Mammary epithelial cell (primary cell): Measurements from ENCODE around the gene BSPRY.

Experiments used
- EZH2 ChIP-seq: IDR thresholded peaks from 2 replicates; pipeline ENCODE4 v1.6.1; 2012; ENCODE audit warnings: low read length, inconsistent platforms, borderline replicate concordance
- TF ChIP-seq, protein P1 (sequence below), 2 donors: IDR thresholded peaks in 1 of 2; conservative IDR thresholded peaks in 1 of 2; 2 replicates each; pipeline ENCODE4 v1.5.1; 2011 to 2012; ENCODE audit warnings: inconsistent platforms in 2 of 2, low read length in 2 of 2, mild to moderate bottlenecking in 2 of 2, control low read depth in 1 of 2, low read depth in 1 of 2; ENCODE audit not compliant: insufficient read depth in 1 of 2; ENCODE audit errors: extremely low read depth in 1 of 2

DNA sequence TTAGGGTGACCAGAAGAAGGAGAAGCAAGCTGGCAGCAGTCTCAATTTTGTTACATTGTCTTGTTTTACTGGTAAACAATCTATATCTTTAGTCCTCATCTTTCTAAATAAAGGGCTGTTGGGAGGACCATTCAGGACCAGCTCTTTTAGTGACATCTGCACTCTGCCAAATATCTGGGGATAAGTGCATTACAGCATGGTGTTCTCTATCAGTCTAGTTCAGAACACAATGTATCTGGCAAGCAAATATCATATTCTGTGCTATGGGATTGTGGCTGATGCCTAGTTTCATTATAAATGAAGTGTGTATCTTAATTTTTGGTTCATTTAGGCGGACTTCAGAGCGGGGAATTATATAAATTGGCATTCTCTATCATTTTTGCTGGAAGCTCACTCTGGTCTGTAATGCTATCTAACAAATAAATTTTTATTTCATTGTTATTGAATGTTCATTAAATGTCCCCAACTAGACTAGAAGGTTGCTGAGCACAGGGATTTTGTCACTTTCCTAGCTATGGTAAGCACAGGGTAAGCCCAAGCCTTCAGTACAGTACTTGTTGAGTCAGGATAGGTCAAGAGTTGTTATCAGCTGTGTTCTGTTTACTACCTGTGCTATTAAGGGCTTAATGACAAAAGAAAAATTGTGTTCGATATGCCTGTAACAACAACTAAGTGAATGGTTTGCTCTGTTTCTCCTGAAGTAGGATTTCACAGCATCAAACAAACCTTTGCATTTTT, 21.1 kb upstream of the BSPRY start:
- TF ChIP-seq EZH2, result no peak
- TF ChIP-seq, protein P1, sequence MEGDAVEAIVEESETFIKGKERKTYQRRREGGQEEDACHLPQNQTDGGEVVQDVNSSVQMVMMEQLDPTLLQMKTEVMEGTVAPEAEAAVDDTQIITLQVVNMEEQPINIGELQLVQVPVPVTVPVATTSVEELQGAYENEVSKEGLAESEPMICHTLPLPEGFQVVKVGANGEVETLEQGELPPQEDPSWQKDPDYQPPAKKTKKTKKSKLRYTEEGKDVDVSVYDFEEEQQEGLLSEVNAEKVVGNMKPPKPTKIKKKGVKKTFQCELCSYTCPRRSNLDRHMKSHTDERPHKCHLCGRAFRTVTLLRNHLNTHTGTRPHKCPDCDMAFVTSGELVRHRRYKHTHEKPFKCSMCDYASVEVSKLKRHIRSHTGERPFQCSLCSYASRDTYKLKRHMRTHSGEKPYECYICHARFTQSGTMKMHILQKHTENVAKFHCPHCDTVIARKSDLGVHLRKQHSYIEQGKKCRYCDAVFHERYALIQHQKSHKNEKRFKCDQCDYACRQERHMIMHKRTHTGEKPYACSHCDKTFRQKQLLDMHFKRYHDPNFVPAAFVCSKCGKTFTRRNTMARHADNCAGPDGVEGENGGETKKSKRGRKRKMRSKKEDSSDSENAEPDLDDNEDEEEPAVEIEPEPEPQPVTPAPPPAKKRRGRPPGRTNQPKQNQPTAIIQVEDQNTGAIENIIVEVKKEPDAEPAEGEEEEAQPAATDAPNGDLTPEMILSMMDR (conservative IDR thresholded peaks at IDR 0.05 in 1 of 2, IDR thresholded peaks at IDR 0.05 in 1 of 2; ENCODE audit: extremely low read depth in 1 of 2, insufficient read depth in 1 of 2, low read depth in 1 of 2, low read length in 2 of 2), result no peak
